ENCODE data around the gene GRK2. TPM values are rescaled to one million over a fixed set of nuclear protein-coding genes. Genes with fewer than 3 reads are reported as not detected.

The GRK2 gene
- total RNA-seq, 2 experiments from 2014 or later: 325 to 341 TPM

- DNase-seq: no peak
- H3K27ac Mint-ChIP-seq: peak overlapping the region; percentile 70
- no peak overlapping the region for H3K4me3 Mint-ChIP-seq
- H3K36me3 Mint-ChIP-seq: peaks cover 23% of the 10 kb centered on the region
- no peaks in the 10 kb centered on the region for H3K27me3 Mint-ChIP-seq
- ATAC-seq (ENCODE audit: low read depth): no peak
- H3K4me1 Mint-ChIP-seq: peaks cover 28% of the 10 kb centered on the region
- H3K9me3 Mint-ChIP-seq: no peaks in the 10 kb centered on the region
- POLR2A ChIA-PET: interaction anchor here (1.0 to 7.3 kb wide), 4 partner anchors 7 to 32 kb away, joined by 3 to 179 read pairs (median 8); no protein-coding TSS in a partner anchor
Measured at GRCh38 chr11:67284811-67285540, 18.7 kb downstream of the GRK2 start.

- H3K9me3 Mint-ChIP-seq: no peaks in the 10 kb centered on the region
- peak overlapping the region; percentile 79 for H3K4me3 Mint-ChIP-seq
- POLR2A ChIA-PET: interaction anchor here (0.5 to 7.3 kb wide), 7 partner anchors 8 to 159 kb away, joined by 3 to 190 read pairs (median 35); partner anchors contain the start of genes GRK2 and SSH3
- peak overlapping the region; percentile 96 for H3K27ac Mint-ChIP-seq
- peaks cover 19% of the 10 kb centered on the region for H3K36me3 Mint-ChIP-seq
- no peak for ATAC-seq (ENCODE audit: low read depth)
- H3K27me3 Mint-ChIP-seq: no peaks in the 10 kb centered on the region
- H3K4me1 Mint-ChIP-seq: peaks cover 30% of the 10 kb centered on the region
- DNase-seq: no peak
Measured at GRCh38 chr11:67285541-67286498, 19.5 kb downstream of the GRK2 start.

- POLR2A ChIA-PET: interaction anchor here (0.5 to 7.3 kb wide), 10 partner anchors 9 to 158 kb away, joined by 3 to 190 read pairs (median 18); partner anchors contain the start of genes GRK2 and SSH3
- Mint-ChIP-seq H3K36me3 (peaks cover 19% of the 10 kb centered on the region), H3K27ac (peak overlapping the region; percentile 96), H3K9me3 (no peaks in the 10 kb centered on the region), H3K4me3 (peak overlapping the region; percentile 79), H3K27me3 (no peaks in the 10 kb centered on the region), H3K4me1 (peaks cover 32% of the 10 kb centered on the region)
- ATAC-seq (ENCODE audit: low read depth) (no peak), DNase-seq (no peak)
Measured at GRCh38 chr11:67286621-67287333, 20.5 kb downstream of the GRK2 start.

GRCh38 chr11:67287355-67288197, 21.3 kb downstream of the GRK2 start:
- Mint-ChIP-seq H3K9me3 (no peaks in the 10 kb centered on the region), H3K4me1 (peaks cover 33% of the 10 kb centered on the region), H3K36me3 (peaks cover 18% of the 10 kb centered on the region), H3K27me3 (no peaks in the 10 kb centered on the region), H3K4me3 (peak overlapping the region; percentile 79), H3K27ac (peak overlapping the region; percentile 96)
- DNase-seq (peak; percentile 58), ATAC-seq (ENCODE audit: low read depth) (peak; percentile 30)
- POLR2A ChIA-PET: interaction anchor here (0.5 to 7.3 kb wide), 19 partner anchors 10 to 196 kb away, joined by 3 to 190 read pairs (median 5); partner anchors contain the start of genes AIP, GRK2, KDM2A and POLD4

GRCh38 chr11:67288198-67288451, 21.9 kb downstream of the GRK2 start:
- H3K36me3 Mint-ChIP-seq: peaks cover 23% of the 10 kb centered on the region
- no peaks in the 10 kb centered on the region for H3K9me3 Mint-ChIP-seq
- POLR2A ChIA-PET: interaction anchor here (0.5 to 7.3 kb wide), 20 partner anchors 11 to 195 kb away, joined by 3 to 190 read pairs (median 4); partner anchors contain the start of genes AIP, GRK2, KDM2A and POLD4
- H3K27ac Mint-ChIP-seq: peak overlapping the region; percentile 96
- ATAC-seq (ENCODE audit: low read depth): no peak
- H3K4me3 Mint-ChIP-seq: peak overlapping the region; percentile 79
- no peak for DNase-seq
- H3K27me3 Mint-ChIP-seq: no peaks in the 10 kb centered on the region
- peaks cover 37% of the 10 kb centered on the region for H3K4me1 Mint-ChIP-seq

- H3K27me3 Mint-ChIP-seq: no peaks in the 10 kb centered on the region
- H3K36me3 Mint-ChIP-seq: peaks cover 25% of the 10 kb centered on the region
- peak overlapping the region; percentile 96 for H3K27ac Mint-ChIP-seq
- POLR2A ChIA-PET: interaction anchor here (0.5 to 7.3 kb wide), 26 partner anchors 10 to 195 kb away, joined by 3 to 190 read pairs (median 5); partner anchors contain the start of genes AIP, GRK2, KDM2A and POLD4
- no peaks in the 10 kb centered on the region for H3K9me3 Mint-ChIP-seq
- peak overlapping the region; percentile 79 for H3K4me3 Mint-ChIP-seq
- ATAC-seq (ENCODE audit: low read depth) (peak; percentile 68), DNase-seq (peak; percentile 96)
- peaks cover 40% of the 10 kb centered on the region for H3K4me1 Mint-ChIP-seq
Measured at GRCh38 chr11:67288452-67289225, 22.4 kb downstream of the GRK2 start.

- Mint-ChIP-seq H3K36me3 (peaks cover 26% of the 10 kb centered on the region), H3K4me1 (peaks cover 45% of the 10 kb centered on the region), H3K27me3 (no peaks in the 10 kb centered on the region), H3K4me3 (peak within 1 kb of the TSS; percentile 95), H3K27ac (peak within 1 kb of the TSS; percentile 96), H3K9me3 (no peaks in the 10 kb centered on the region)
- POLR2A ChIA-PET: interaction anchor here (0.6 to 7.3 kb wide), 18 partner anchors 10 to 192 kb away, joined by 3 to 190 read pairs (median 6); partner anchors contain the start of genes GRK2, POLD4, PTPRCAP and RAD9A
- no peak for DNase-seq
- peak; percentile 41 for ATAC-seq (ENCODE audit: low read depth)
Measured at GRCh38 chr11:67289226-67289650, 23.0 kb downstream of the GRK2 start, which contains the start of gene ANKRD13D. TSS of gene ANKRD13D (plus strand) at chr11:67289303. CDS start at chr11:67289461, 158 bp downstream.

- peak overlapping the region; percentile 95 for H3K4me3 Mint-ChIP-seq
- DNase-seq (no peak), ATAC-seq (ENCODE audit: low read depth) (no peak)
- no peaks in the 10 kb centered on the region for H3K9me3 Mint-ChIP-seq
- peak overlapping the region; percentile 96 for H3K27ac Mint-ChIP-seq
- H3K27me3 Mint-ChIP-seq: no peaks in the 10 kb centered on the region
- H3K4me1 Mint-ChIP-seq: peaks cover 45% of the 10 kb centered on the region
- peaks cover 32% of the 10 kb centered on the region for H3K36me3 Mint-ChIP-seq
- POLR2A ChIA-PET: interaction anchor here (1.1 to 7.3 kb wide), 11 partner anchors 9 to 148 kb away, joined by 3 to 190 read pairs (median 16); partner anchors contain the start of genes GRK2, POLD4, PTPRCAP and SSH3
Measured at GRCh38 chr11:67289651-67290479, 23.6 kb downstream of the GRK2 start.

GRCh38 chr11:67290801-67291200, 24.5 kb downstream of the GRK2 start:
- H3K4me1 Mint-ChIP-seq: peaks cover 41% of the 10 kb centered on the region
- DNase-seq (no peak), ATAC-seq (ENCODE audit: low read depth) (no peak)
- peak overlapping the region; percentile 95 for H3K4me3 Mint-ChIP-seq
- H3K9me3 Mint-ChIP-seq: no peaks in the 10 kb centered on the region
- H3K27me3 Mint-ChIP-seq: no peaks in the 10 kb centered on the region
- POLR2A ChIA-PET: interaction anchor here (0.6 to 7.3 kb wide), 6 partner anchors 12 to 24 kb away, joined by 3 to 190 read pairs (median 36); partner anchors contain the start of genes GRK2 and SSH3
- H3K27ac Mint-ChIP-seq: peak overlapping the region; percentile 36
- peaks cover 42% of the 10 kb centered on the region for H3K36me3 Mint-ChIP-seq

- Mint-ChIP-seq H3K4me1 (peaks cover 39% of the 10 kb centered on the region), H3K9me3 (peaks cover 6% of the 10 kb centered on the region), H3K4me3 (no peak overlapping the region), H3K27me3 (no peaks in the 10 kb centered on the region), H3K36me3 (peaks cover 51% of the 10 kb centered on the region), H3K27ac (no peak overlapping the region)
- POLR2A ChIA-PET: interaction anchor here (1.0 to 7.3 kb wide), 4 partner anchors 11 to 25 kb away, joined by 4 to 179 read pairs (median 36); partner anchors contain the start of genes GRK2 and SSH3
- DNase-seq (no peak), ATAC-seq (ENCODE audit: low read depth) (no peak)
Measured at GRCh38 chr11:67291481-67292381, 25.5 kb downstream of the GRK2 start.

Data from activated naive CD8-positive, alpha-beta T cell treated with anti-CD3 and anti-CD28 coated beads, Interleukin-2, amount 10 ng/mL, durations not matched to agents 7 days and 5 days (primary cell).